Astrocyte (in vitro differentiated cells and primary cell): ENCODE data around the gene RALGPS1. TPM values are rescaled to one million over a fixed set of nuclear protein-coding genes. Genes with fewer than 3 reads are reported as not detected.
A peak's percentile ranks its signal among the peaks of the same experiment; 100 is the strongest.

Source experiments
- DNase-seq: peaks from one replicate; pipeline ENCODE4 v3.0.0-alpha.2; 2010; ENCODE audit warnings: low read depth
- FAIRE-seq: peaks from 2 replicates; lab custom pipeline; 2011; peaks lifted over from hg19 to GRCh38; lab: Jason Lieb, UNC
- H2AFZ ChIP-seq: 2 replicates; pipeline ENCODE4 v1.6.0; 2012; ENCODE audit warnings: low read depth, low read length, inconsistent platforms
- H3K27ac ChIP-seq: 2 replicates; pipeline ENCODE4 v1.5.1; 2011; ENCODE audit warnings: low read depth, low read length, inconsistent platforms
- H3K27me3 ChIP-seq: 2 replicates; pipeline ENCODE4 v1.6.0; 2011; ENCODE audit warnings: low read length, inconsistent platforms; ENCODE audit not compliant: insufficient read depth
- H3K36me3 ChIP-seq: 2 replicates; pipeline ENCODE4 v1.5.1; 2011; ENCODE audit warnings: low read length, inconsistent platforms; ENCODE audit not compliant: insufficient read depth
- H3K4me1 ChIP-seq: 2 replicates; pipeline ENCODE4 v1.5.1; 2011; ENCODE audit warnings: low read length, inconsistent platforms; ENCODE audit not compliant: insufficient read depth
- H3K4me2 ChIP-seq: 2 replicates; pipeline ENCODE4 v1.6.0; 2012; ENCODE audit warnings: low read length, inconsistent platforms
- H3K4me3 ChIP-seq: 2 replicates; pipeline ENCODE4 v1.5.1; 2011; ENCODE audit warnings: low read depth, mild to moderate bottlenecking, low read length, inconsistent platforms; ENCODE audit not compliant: insufficient read depth
- H3K79me2 ChIP-seq: 2 replicates; pipeline ENCODE4 v1.6.0; 2012; ENCODE audit warnings: mild to moderate bottlenecking, low read length, inconsistent platforms; ENCODE audit not compliant: insufficient read depth
- H3K9ac ChIP-seq: 2 replicates; pipeline ENCODE4 v1.6.0; 2012; ENCODE audit warnings: mild to moderate bottlenecking, low read length, inconsistent platforms
- H3K9me3 ChIP-seq: 2 replicates; pipeline ENCODE4 v1.5.1; 2012; ENCODE audit warnings: low read depth, mild to moderate bottlenecking, low read length, inconsistent platforms; ENCODE audit not compliant: insufficient read depth
- H4K20me1 ChIP-seq: 2 replicates; pipeline ENCODE4 v1.6.0; 2012; ENCODE audit warnings: low read length, inconsistent platforms; ENCODE audit not compliant: insufficient read depth
- H3K27ac Mint-ChIP-seq: one replicate; pipeline ENCODE4 v1.8.0; 2021; ENCODE audit warnings: mild to moderate bottlenecking, mixed read lengths; ENCODE audit not compliant: unreplicated experiment
- H3K27me3 Mint-ChIP-seq: one replicate; pipeline ENCODE4 v1.8.0; 2021; ENCODE audit warnings: low read depth, mixed read lengths; ENCODE audit not compliant: unreplicated experiment
- H3K36me3 Mint-ChIP-seq: one replicate; pipeline ENCODE4 v1.8.0; 2021; ENCODE audit warnings: low read depth, mixed read lengths; ENCODE audit not compliant: unreplicated experiment
- H3K4me1 Mint-ChIP-seq: one replicate; pipeline ENCODE4 v1.8.0; 2021; ENCODE audit warnings: low read depth, mixed read lengths; ENCODE audit not compliant: unreplicated experiment
- H3K4me3 Mint-ChIP-seq: one replicate; pipeline ENCODE4 v1.8.0; 2021; ENCODE audit warnings: mild to moderate bottlenecking, moderate library complexity, mixed read lengths; ENCODE audit not compliant: unreplicated experiment
- H3K9me3 Mint-ChIP-seq: one replicate; pipeline ENCODE4 v1.8.0; 2021; ENCODE audit warnings: mild to moderate bottlenecking, mixed read lengths; ENCODE audit not compliant: unreplicated experiment
- EZH2 ChIP-seq: IDR thresholded peaks from 2 replicates; pipeline ENCODE4 v1.6.1; 2012; ENCODE audit warnings: mild to moderate bottlenecking, low read length, inconsistent platforms; ENCODE audit not compliant: insufficient read depth
- total RNA-seq: library from RNA; stranded (reverse); gene quantifications from 2 replicates; pipeline ENCODE4 v1.2.1, GENCODE V29; 2021
- TF ChIP-seq, protein P1 (sequence below): IDR thresholded peaks from 2 replicates; pipeline ENCODE4 v1.5.1; 2011; ENCODE audit warnings: low read depth, mild to moderate bottlenecking, inconsistent platforms, low read length, moderate library complexity; ENCODE audit not compliant: insufficient read depth

The RALGPS1 gene
- total RNA-seq, 1 donor from 2014 or later = 2.8 TPM

DNA sequence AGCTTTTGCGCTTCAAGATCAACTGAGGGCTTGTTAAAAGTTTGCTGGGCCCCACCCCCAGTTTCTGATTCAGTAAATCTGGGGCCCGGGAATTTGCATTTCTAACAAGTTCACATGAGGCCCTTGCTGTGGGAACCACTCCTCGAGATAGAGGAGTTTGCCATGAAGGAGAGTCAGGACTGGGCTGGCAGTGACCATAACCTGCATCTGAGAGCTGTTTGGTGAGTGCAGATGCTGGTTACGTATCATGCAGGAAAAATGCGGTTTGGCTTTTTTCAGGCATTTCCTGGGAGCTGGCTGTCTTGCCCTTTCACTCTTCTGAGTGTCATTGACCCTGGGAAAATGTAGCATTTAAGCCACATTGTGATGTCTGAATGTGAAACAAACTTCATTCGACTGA lies 217.3 kb downstream of the RALGPS1 start:
- H3K79me2 ChIP-seq = no peaks in the 10 kb centered on the region
- no peaks in the 10 kb centered on the region for H3K9me3 ChIP-seq
- peak overlapping the region; percentile 59 for H3K27ac Mint-ChIP-seq
- peaks cover 2% of the 10 kb centered on the region for H3K9me3 Mint-ChIP-seq
- H3K27me3 ChIP-seq = no peaks in the 10 kb centered on the region
- peak overlapping the region; percentile 76 for H3K9ac ChIP-seq
- no peak overlapping the region for H3K4me3 Mint-ChIP-seq
- DNase-seq = peak; percentile 87
- peaks cover 3% of the 10 kb centered on the region for H3K27me3 Mint-ChIP-seq
- H3K36me3 ChIP-seq = no peaks in the 10 kb centered on the region
- peak overlapping the region; percentile 90 for H3K27ac ChIP-seq
- peak; percentile 73 for FAIRE-seq
- no peak for TF ChIP-seq EZH2
- TF ChIP-seq, protein P1, sequence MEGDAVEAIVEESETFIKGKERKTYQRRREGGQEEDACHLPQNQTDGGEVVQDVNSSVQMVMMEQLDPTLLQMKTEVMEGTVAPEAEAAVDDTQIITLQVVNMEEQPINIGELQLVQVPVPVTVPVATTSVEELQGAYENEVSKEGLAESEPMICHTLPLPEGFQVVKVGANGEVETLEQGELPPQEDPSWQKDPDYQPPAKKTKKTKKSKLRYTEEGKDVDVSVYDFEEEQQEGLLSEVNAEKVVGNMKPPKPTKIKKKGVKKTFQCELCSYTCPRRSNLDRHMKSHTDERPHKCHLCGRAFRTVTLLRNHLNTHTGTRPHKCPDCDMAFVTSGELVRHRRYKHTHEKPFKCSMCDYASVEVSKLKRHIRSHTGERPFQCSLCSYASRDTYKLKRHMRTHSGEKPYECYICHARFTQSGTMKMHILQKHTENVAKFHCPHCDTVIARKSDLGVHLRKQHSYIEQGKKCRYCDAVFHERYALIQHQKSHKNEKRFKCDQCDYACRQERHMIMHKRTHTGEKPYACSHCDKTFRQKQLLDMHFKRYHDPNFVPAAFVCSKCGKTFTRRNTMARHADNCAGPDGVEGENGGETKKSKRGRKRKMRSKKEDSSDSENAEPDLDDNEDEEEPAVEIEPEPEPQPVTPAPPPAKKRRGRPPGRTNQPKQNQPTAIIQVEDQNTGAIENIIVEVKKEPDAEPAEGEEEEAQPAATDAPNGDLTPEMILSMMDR = no peak
- H4K20me1 ChIP-seq = no peaks in the 10 kb centered on the region
- peaks cover 41% of the 10 kb centered on the region for H3K4me1 ChIP-seq
- no peak overlapping the region for H3K4me3 ChIP-seq
- peak overlapping the region; percentile 64 for H3K4me2 ChIP-seq
- H2AFZ ChIP-seq = peak overlapping the region; percentile 52
- peaks cover 50% of the 10 kb centered on the region for H3K4me1 Mint-ChIP-seq
- no peaks in the 10 kb centered on the region for H3K36me3 Mint-ChIP-seq

DNA sequence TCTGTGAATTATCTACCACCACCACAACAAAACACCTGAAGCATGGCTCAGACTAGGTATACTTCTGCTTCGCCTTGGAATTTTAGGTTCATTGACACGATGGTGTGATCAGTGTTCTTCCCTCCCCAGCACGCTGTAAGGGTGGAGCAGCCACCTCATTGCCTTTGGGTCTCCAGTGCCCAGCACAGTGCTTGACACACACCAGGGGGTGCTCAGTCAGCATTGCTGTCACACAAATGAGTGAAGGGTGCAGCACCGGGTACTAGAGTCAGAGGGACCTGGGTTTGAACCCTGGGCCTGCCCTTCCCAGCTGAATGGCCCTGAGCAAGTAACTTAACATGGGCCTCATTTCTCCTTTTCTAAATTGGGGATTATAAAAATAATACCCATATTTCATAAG lies 217.8 kb downstream of the RALGPS1 start:
- H3K4me2 ChIP-seq = peak overlapping the region; percentile 64
- peak overlapping the region; percentile 40 for H3K4me3 Mint-ChIP-seq

More for the DNA sequence above, 217.8 kb downstream of the RALGPS1 start:
- Histone ChIP-seq H3K9ac (peak overlapping the region; percentile 76), H2AFZ (no peak overlapping the region), H3K79me2 (no peaks in the 10 kb centered on the region), H3K4me3 (no peak overlapping the region), H3K27ac (peak overlapping the region; percentile 90), H3K4me1 (peaks cover 41% of the 10 kb centered on the region), H3K36me3 (no peaks in the 10 kb centered on the region), H4K20me1 (no peaks in the 10 kb centered on the region), H3K27me3 (peaks cover 2% of the 10 kb centered on the region), H3K9me3 (no peaks in the 10 kb centered on the region)
- peaks cover 5% of the 10 kb centered on the region for H3K27me3 Mint-ChIP-seq
- H3K9me3 Mint-ChIP-seq = peaks cover 2% of the 10 kb centered on the region
- H3K36me3 Mint-ChIP-seq = no peaks in the 10 kb centered on the region
- peak overlapping the region; percentile 78 for H3K27ac Mint-ChIP-seq
- FAIRE-seq (no peak), DNase-seq (no peak)
- no peak for TF ChIP-seq EZH2
- TF ChIP-seq, protein P1 = no peak
- H3K4me1 Mint-ChIP-seq = peaks cover 48% of the 10 kb centered on the region
